Measurements from ENCODE around the gene PSMC5. TPM values are rescaled to one million over a fixed set of nuclear protein-coding genes. Genes with fewer than 3 reads are reported as not detected.

PSMC5 gene
- total RNA-seq, 2 experiments from 2014 or later: 157 to 195 TPM

DNA sequence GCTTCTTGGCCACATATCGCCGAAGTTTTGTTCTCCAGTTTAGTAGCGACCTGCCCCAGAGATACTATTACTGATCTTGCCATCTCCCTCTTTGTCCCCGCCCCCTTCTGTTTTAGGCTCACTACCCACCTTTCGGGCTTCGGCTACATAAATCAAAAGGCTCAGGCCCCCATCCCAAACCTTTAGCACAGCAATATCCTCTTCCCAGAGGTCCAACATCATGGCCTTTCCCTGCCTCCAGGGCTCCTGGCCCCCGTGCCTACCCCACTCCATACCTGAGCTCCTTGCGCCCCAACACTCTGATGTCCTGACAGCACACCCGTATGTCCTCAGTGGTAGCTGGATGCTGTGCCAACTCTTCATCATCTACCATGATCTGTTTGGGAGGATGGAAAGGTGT is 2.9 kb upstream of the PSMC5 start:
- no peak for DNase-seq
- H3K9me3 Mint-ChIP-seq (ENCODE audit: low read depth): no peaks in the 10 kb centered on the region
- H3K4me3 Mint-ChIP-seq: no peak overlapping the region
- peak overlapping the region; percentile 3 for H3K27ac Mint-ChIP-seq
- no peak for ATAC-seq
- peaks cover 68% of the 10 kb centered on the region for H3K36me3 Mint-ChIP-seq
- peaks cover 57% of the 10 kb centered on the region for H3K4me1 Mint-ChIP-seq
- CTCF ChIA-PET: interaction anchor here (0.9 to 2.0 kb wide), 4 partner anchors 11 to 213 kb away, joined by 3 to 7 read pairs (median 4); no protein-coding TSS in a partner anchor
- H3K27me3 Mint-ChIP-seq: no peaks in the 10 kb centered on the region

DNA sequence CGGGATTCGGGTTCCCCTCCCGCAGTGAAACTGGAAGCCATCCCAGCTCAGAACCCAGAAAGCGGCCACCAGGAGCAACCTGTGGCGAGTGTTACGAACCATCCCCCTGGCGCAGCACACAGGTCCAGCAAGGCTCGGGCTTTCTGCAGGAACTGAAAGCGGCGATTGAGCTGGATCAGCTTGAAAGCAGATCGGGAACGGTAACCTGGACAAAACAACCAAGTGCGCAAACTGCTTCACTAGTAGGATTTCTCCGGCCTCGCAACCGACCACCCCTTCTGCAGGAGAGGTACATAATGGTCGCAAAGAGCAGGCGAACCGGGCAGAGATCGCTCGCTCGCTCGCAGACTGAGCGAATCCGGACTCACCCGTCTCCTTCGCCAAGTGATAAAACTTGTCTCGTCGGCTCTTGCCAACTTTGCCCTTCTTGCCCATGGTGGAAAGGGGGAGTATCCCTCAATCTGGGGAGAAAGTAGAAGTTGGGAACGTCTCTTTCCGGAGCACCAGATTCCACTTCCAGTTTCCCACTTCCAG is 696 bp upstream of the PSMC5 start:
- Mint-ChIP-seq H3K36me3 (peaks cover 71% of the 10 kb centered on the region), H3K27ac (peak overlapping the region; percentile 97), H3K27me3 (no peaks in the 10 kb centered on the region), H3K4me1 (peaks cover 77% of the 10 kb centered on the region), H3K4me3 (peak overlapping the region; percentile 99), H3K9me3 (ENCODE audit: low read depth) (no peaks in the 10 kb centered on the region)
- CTCF ChIA-PET: interaction anchor here (0.8 to 2.1 kb wide), 6 partner anchors 9 to 52 kb away, joined by 3 to 10 read pairs (median 5); partner anchors contain the start of genes CCDC47 and DDX42
- ATAC-seq: peak; percentile 5
- no peak for DNase-seq

DNA sequence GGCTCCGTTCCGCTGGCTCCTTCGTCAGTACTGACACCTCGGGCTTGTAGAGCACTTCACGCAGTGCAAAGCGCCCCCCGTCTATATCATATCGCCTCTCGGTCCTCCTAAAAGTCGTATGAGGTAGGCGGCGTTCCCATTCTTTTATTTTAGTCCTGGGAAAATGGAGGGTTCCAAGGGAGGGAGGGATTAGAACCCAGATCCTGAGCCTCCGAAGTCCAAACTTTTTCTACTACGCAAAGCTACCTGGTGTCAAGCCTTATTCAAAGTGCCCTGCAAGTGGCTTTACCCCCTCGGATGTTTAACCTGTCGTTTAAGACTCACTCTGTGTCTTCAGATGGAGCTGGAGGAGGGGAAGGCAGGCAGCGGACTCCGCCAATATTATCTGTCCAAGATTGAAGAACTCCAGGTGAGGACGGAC is 580 bp downstream of the PSMC5 start:
- Mint-ChIP-seq H3K4me1 (peaks cover 79% of the 10 kb centered on the region), H3K4me3 (peak overlapping the region; percentile 99), H3K9me3 (ENCODE audit: low read depth) (no peaks in the 10 kb centered on the region), H3K36me3 (peaks cover 70% of the 10 kb centered on the region), H3K27me3 (no peaks in the 10 kb centered on the region), H3K27ac (peak overlapping the region; percentile 97)
- DNase-seq: no peak
- CTCF ChIA-PET: interaction anchor here (0.8 to 2.1 kb wide), 11 partner anchors 9 to 402 kb away, joined by 3 to 10 read pairs (median 5); partner anchors contain the start of genes CCDC47 and DDX42
- no peak for ATAC-seq

DNA sequence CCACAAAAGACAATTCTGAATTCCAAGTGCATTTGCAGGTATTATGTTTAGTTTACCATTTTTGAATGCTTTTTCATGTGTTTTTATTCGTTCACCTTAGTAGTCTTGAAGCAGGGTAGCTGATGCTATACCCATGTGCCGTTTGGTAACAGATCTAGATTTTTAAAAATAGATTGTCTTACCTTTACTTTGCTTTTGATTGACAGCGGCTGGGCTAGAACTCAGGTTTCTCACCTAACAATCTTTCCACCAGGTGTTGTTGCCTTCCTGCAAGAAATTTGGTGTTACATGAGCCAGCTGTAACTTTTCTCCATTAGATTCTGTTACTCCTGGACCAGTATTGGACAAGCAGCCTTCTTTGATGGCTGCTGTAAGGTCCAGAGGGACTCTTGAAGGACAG is 1.7 kb downstream of the PSMC5 start:
- no peaks in the 10 kb centered on the region for H3K9me3 Mint-ChIP-seq (ENCODE audit: low read depth)
- H3K36me3 Mint-ChIP-seq: peaks cover 70% of the 10 kb centered on the region
- CTCF ChIA-PET: interaction anchor here (1.1 to 2.2 kb wide), 5 partner anchors 8 to 131 kb away, joined by 5 to 10 read pairs (median 7); partner anchors contain the start of genes CCDC47 and DDX42
- ATAC-seq: no peak
- peak overlapping the region; percentile 99 for H3K4me3 Mint-ChIP-seq
- no peak for DNase-seq
- peaks cover 70% of the 10 kb centered on the region for H3K4me1 Mint-ChIP-seq
- H3K27ac Mint-ChIP-seq: no peak overlapping the region
- no peaks in the 10 kb centered on the region for H3K27me3 Mint-ChIP-seq

DNA sequence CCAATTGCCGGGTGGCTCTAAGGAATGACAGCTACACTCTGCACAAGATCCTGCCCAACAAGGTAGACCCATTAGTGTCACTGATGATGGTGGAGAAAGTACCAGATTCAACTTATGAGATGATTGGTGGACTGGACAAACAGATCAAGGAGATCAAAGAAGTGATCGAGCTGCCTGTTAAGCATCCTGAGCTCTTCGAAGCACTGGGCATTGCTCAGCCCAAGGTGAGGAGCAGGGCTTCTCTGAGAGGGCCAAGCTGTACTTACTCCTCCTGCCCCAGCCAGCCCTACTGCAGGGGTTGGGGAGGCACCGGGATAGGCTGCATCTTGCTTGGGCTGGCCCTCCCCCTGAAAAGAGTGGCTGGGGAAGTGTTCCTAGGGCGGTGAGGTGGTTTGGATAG is 3.0 kb downstream of the PSMC5 start:
- DNase-seq: no peak
- Mint-ChIP-seq H3K27me3 (no peaks in the 10 kb centered on the region), H3K9me3 (ENCODE audit: low read depth) (no peaks in the 10 kb centered on the region), H3K36me3 (peaks cover 62% of the 10 kb centered on the region), H3K4me3 (no peak overlapping the region), H3K27ac (no peak overlapping the region), H3K4me1 (peaks cover 64% of the 10 kb centered on the region)
- no peak for ATAC-seq
- CTCF ChIA-PET: interaction anchor here (0.8 to 4.3 kb wide), 3 partner anchors 10 to 132 kb away, joined by 3 to 28 read pairs (median 7); partner anchors contain the start of gene SMARCD2

DNA sequence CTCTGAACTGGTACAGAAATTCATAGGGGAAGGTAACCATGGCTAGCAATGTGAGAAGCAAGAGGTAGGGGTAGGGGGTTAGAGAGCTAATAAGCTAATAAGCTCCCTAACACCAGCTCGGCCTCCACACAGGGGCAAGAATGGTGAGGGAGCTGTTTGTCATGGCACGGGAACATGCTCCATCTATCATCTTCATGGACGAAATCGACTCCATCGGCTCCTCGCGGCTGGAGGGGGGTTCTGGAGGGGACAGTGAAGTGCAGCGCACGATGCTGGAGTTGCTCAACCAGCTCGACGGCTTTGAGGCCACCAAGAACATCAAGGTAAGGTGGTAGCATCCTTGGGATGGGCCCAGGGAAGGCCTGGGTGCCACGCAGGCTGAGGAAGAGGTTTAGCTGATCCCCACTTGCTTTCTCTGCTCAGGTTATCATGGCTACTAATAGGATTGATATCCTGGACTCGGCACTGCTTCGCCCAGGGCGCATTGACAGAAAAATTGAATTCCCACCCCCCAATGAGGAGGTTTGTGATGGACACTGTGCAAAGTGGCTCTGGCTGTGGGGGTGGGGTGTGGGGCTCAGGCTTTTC is 3.8 kb downstream of the PSMC5 start:
- H3K36me3 Mint-ChIP-seq: peaks cover 60% of the 10 kb centered on the region
- H3K4me3 Mint-ChIP-seq: no peak overlapping the region
- CTCF ChIA-PET: interaction anchor here (0.8 to 4.3 kb wide), 5 partner anchors 9 to 133 kb away, joined by 3 to 28 read pairs (median 3); partner anchors contain the start of gene SMARCD2
- no peaks in the 10 kb centered on the region for H3K27me3 Mint-ChIP-seq
- peak overlapping the region; percentile 83 for H3K27ac Mint-ChIP-seq
- no peak for ATAC-seq
- peaks cover 61% of the 10 kb centered on the region for H3K4me1 Mint-ChIP-seq
- H3K9me3 Mint-ChIP-seq (ENCODE audit: low read depth): no peaks in the 10 kb centered on the region
- no peak for DNase-seq

DNA sequence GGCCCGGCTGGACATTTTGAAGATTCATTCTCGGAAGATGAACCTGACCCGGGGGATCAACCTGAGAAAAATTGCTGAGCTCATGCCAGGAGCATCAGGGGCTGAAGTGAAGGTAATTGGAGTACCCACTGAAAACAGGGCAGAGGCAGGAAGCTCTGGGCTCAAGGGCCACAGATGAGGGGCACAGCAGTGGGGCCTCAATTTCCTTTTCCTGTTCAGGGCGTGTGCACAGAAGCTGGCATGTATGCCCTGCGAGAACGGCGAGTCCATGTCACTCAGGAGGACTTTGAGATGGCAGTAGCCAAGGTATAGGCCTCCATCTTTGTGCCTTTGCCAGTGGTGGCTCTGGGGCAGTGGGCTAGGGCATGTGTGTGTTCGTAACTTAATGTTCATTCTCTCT is 4.3 kb downstream of the PSMC5 start:
- H3K4me1 Mint-ChIP-seq: peaks cover 56% of the 10 kb centered on the region
- DNase-seq (no peak), ATAC-seq (no peak)
- H3K9me3 Mint-ChIP-seq (ENCODE audit: low read depth): no peaks in the 10 kb centered on the region
- CTCF ChIA-PET: interaction anchor here (0.8 to 4.3 kb wide), 5 partner anchors 9 to 134 kb away, joined by 3 to 28 read pairs (median 3); partner anchors contain the start of gene SMARCD2
- H3K27me3 Mint-ChIP-seq: no peaks in the 10 kb centered on the region
- H3K27ac Mint-ChIP-seq: peak overlapping the region; percentile 83
- H3K4me3 Mint-ChIP-seq: no peak overlapping the region
- peaks cover 63% of the 10 kb centered on the region for H3K36me3 Mint-ChIP-seq

DNA sequence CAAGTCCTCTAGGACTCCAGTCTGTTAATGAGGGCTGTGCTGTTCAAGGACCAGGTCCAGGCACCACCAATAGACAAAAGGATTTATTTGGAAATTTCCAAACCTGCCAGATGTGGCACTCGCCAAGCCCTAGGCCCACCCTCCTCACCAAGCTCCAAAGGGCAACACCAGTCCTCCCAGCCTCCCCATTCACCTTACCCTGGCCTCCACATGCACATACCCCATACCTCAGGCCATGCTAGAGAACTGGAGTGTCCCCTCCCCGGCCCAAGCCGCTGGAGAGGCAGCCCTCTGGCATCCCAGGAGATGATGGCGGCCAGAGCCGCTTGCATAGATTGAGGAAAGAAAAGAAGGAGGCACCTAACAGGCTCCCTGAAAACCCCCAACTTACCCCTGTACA is 4.8 kb downstream of the PSMC5 start:
- H3K27me3 Mint-ChIP-seq: no peaks in the 10 kb centered on the region
- no peak for DNase-seq
- CTCF ChIA-PET: interaction anchor here (0.8 to 4.3 kb wide), 5 partner anchors 8 to 134 kb away, joined by 3 to 28 read pairs (median 3); partner anchors contain the start of gene SMARCD2
- no peak for ATAC-seq
- H3K4me1 Mint-ChIP-seq: peaks cover 52% of the 10 kb centered on the region
- H3K36me3 Mint-ChIP-seq: peaks cover 65% of the 10 kb centered on the region
- no peak overlapping the region for H3K4me3 Mint-ChIP-seq
- H3K9me3 Mint-ChIP-seq (ENCODE audit: low read depth): no peaks in the 10 kb centered on the region
- peak overlapping the region; percentile 83 for H3K27ac Mint-ChIP-seq

DNA sequence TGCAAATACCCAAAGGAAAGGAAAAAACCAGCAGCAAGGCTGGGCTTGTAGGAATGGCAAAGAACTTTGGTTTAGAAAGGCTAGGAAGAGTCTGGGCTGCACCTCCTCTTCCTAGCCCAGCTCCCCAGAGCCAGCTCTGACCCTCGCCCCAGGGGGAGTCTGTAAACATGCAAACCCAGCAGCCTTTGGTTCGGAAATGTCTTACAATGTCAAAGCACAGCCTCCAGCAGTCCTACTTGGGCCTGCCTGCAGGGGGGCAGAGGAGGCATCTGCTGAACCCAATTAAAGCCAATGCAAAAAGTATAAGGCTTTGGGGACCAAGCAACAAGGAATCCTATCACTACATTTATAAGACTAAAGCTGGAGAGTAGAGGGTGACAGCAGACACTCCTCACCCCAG is 5.2 kb downstream of the PSMC5 start:
- DNase-seq: no peak
- CTCF ChIA-PET: interaction anchor here (0.8 to 4.3 kb wide), 5 partner anchors 8 to 136 kb away, joined by 3 to 28 read pairs (median 3); partner anchors contain the start of gene SMARCD2
- Mint-ChIP-seq H3K4me1 (peaks cover 52% of the 10 kb centered on the region), H3K9me3 (ENCODE audit: low read depth) (no peaks in the 10 kb centered on the region), H3K27ac (peak overlapping the region; percentile 83), H3K27me3 (no peaks in the 10 kb centered on the region), H3K36me3 (peaks cover 67% of the 10 kb centered on the region), H3K4me3 (no peak overlapping the region)
- ATAC-seq: no peak

DNA sequence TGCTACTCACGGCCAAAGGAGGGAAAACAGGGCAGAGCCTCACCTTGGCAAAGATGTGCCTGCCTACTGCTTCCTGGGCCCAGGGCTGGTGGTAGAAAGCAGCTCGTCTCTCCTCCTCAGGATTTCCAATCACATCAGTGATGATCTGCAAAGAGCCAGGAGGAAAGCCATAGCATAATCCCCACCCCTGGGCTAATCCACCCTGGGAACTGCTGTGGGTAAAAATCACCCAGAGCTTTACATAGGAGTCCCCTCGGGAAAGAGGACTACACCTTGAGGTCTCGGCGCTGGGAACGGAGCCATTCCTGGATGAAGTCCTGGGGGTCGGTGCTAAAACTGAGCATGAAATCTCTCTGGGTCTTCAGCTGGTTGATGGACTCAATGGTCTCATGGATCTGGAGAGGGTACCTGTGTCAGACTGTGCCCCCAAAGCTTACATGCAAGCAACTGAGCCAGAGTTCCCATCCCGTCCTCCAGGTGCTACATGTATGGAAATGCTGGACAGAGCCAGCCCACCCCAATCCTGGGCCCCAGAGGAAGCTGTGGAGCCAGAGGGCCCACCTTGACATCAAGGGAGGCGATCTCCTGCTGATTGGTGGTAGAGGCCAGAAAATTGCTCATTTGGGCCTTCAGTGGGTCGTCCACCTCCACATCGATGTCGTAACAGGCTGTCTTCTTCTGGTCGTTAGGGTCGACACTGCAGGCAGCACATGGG is 6.0 kb downstream of the PSMC5 start:
- DNase-seq (no peak), ATAC-seq (no peak)
- Mint-ChIP-seq H3K27ac (no peak overlapping the region), H3K4me1 (peaks cover 49% of the 10 kb centered on the region), H3K4me3 (no peak overlapping the region), H3K36me3 (peaks cover 64% of the 10 kb centered on the region), H3K9me3 (ENCODE audit: low read depth) (no peaks in the 10 kb centered on the region), H3K27me3 (no peaks in the 10 kb centered on the region)
- CTCF ChIA-PET: interaction anchor here (0.9 to 4.3 kb wide), 5 partner anchors 7 to 137 kb away, joined by 3 to 28 read pairs (median 9); partner anchors contain the start of genes CCDC47, DDX42 and SMARCD2

DNA sequence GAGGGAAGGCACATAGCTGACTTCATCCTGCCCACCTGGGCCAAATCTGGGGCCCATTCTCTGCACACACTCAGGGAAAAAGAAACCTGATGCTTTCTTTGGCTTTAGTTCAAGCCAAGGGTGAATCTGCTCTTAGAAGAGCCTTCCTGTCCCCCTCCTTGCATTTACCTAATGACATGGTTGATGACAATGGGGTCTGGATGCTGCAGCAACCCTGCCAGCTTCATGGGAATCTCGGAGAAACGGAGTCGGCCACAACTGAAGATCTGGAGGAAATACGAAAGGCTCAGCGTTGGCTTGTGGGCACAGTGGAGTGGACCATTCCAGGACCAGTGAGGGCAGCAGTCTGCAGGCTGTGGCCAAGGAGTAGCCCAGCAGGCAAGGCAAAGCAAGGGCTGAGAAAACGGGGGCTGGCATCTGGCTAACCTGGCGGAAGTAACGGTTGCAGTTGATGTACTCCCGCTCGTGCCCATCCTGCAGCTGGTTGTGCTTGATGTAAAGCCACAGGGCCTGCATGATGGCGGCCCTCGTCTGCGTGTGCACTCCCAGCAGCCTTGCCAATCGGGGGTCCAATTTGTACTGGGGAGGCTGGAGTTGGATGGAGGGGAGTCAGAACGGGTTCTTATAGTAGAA is 6.6 kb downstream of the PSMC5 start:
- Mint-ChIP-seq H3K4me1 (peaks cover 45% of the 10 kb centered on the region), H3K27ac (no peak overlapping the region), H3K4me3 (no peak overlapping the region), H3K27me3 (no peaks in the 10 kb centered on the region), H3K36me3 (peaks cover 62% of the 10 kb centered on the region), H3K9me3 (ENCODE audit: low read depth) (no peaks in the 10 kb centered on the region)
- CTCF ChIA-PET: interaction anchor here (0.7 to 4.3 kb wide), 12 partner anchors 6 to 408 kb away, joined by 3 to 28 read pairs (median 5); partner anchors contain the start of genes CCDC47, DDX42 and SMARCD2
- ATAC-seq (no peak), DNase-seq (no peak)

DNA sequence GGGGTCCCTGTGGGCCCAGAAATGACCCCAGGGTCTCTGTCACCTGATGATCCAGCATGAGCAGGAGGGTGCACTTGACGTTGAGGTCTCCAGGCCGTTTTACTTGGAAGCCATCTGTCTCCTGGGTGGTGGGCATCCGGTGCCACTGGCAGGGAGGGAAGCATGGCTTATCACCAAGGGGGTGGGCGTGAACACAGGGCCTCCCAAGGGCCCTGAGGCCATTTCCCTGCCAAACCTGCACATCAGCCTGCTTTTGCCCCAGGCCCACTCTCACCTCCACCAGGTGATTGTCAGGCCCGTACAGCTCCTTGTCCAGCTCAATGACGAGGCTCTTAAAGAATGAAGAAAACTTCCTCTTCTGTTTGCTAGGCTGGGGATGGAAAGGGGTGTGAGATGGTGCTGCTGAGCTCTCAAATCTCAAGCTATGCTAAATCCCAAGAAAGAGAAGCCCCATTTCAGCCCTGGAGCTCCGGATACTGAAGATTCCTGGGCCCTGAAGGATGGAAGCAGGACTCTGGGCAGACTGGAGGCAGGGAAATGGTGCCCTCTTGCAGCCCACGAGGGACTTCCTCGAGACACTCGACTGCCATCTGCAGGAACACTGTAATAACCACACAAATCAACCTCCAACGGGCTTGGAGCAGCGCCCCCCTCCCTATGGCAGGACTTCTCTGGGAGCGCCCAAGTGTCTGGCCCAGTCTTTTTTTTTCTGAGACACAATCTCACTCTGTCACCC is 7.4 kb downstream of the PSMC5 start:
- Mint-ChIP-seq H3K4me3 (no peak overlapping the region), H3K9me3 (ENCODE audit: low read depth) (no peaks in the 10 kb centered on the region), H3K4me1 (peaks cover 44% of the 10 kb centered on the region), H3K36me3 (peaks cover 56% of the 10 kb centered on the region), H3K27me3 (no peaks in the 10 kb centered on the region), H3K27ac (peak overlapping the region; percentile 59)
- ATAC-seq (peak; percentile 84), DNase-seq (peak; percentile 77)
- CTCF ChIA-PET: interaction anchor here (0.6 to 4.0 kb wide), 19 partner anchors 9 to 409 kb away, joined by 3 to 15 read pairs (median 4); partner anchors contain the start of genes CCDC47 and DDX42
